ENCODE measurements around the gene ATP13A1.

GRCh38 chr19:19615086-19615485, 48.4 kb downstream of the ATP13A1 start:
- TF ChIP-seq POLR2A (IDR thresholded peaks at IDR 0.05; ENCODE audit: low read length) (no peak), GATA1 (IDR thresholded peaks at IDR 0.05; ENCODE audit: low read depth, low read length) (no peak)

Data from erythroblast (primary cell).